Measurements from ENCODE around the gene HS1BP3. TPM values are rescaled to one million over a fixed set of nuclear protein-coding genes. Genes with fewer than 3 reads are reported as not detected.

HS1BP3 gene
- total RNA-seq, 1 experiment from 2014 or later: 26.4 TPM

DNA sequence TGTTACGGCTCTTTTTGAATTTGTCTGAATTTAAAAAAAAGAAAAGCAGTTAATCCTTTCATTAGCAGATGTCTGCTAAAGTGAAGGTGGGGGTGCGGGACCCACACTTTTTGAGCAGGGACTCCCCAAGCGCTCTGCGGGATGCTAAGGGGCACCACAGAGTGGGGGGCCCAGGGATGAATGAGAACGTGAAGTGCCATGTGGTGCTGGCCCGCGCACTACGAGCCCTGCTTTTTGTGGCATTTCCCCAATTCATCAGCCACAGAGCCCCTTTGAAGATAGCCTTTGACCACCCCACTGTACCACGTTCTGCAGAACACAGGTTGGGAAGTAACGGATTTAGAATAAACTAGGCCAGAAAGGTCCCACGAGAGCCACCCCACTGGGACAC lies 28.6 kb downstream of the HS1BP3 start:
- Mint-ChIP-seq H3K36me3 (ENCODE audit: insufficient read depth, unreplicated experiment) (peaks cover 9% of the 10 kb centered on the region), H3K4me1 (ENCODE audit: low read depth, unreplicated experiment) (peaks cover 18% of the 10 kb centered on the region), H3K4me3 (ENCODE audit: low read depth, unreplicated experiment) (no peak overlapping the region), H3K9me3 (ENCODE audit: low read depth, unreplicated experiment) (no peaks in the 10 kb centered on the region), H3K27ac (ENCODE audit: unreplicated experiment) (no peak overlapping the region), H3K27me3 (ENCODE audit: unreplicated experiment) (no peaks in the 10 kb centered on the region)
- CTCF ChIA-PET: no interaction called here
- TF ChIP-seq, protein P1, sequence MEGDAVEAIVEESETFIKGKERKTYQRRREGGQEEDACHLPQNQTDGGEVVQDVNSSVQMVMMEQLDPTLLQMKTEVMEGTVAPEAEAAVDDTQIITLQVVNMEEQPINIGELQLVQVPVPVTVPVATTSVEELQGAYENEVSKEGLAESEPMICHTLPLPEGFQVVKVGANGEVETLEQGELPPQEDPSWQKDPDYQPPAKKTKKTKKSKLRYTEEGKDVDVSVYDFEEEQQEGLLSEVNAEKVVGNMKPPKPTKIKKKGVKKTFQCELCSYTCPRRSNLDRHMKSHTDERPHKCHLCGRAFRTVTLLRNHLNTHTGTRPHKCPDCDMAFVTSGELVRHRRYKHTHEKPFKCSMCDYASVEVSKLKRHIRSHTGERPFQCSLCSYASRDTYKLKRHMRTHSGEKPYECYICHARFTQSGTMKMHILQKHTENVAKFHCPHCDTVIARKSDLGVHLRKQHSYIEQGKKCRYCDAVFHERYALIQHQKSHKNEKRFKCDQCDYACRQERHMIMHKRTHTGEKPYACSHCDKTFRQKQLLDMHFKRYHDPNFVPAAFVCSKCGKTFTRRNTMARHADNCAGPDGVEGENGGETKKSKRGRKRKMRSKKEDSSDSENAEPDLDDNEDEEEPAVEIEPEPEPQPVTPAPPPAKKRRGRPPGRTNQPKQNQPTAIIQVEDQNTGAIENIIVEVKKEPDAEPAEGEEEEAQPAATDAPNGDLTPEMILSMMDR (IDR thresholded peaks at IDR 0.05; ENCODE audit: unreplicated experiment): no peak
- intact Hi-C loops (cut with micrococcal nuclease; ENCODE audit: unreplicated experiment): no loop called here
- DNase-seq: no peak
- no TSS peak for BruUV-seq (replicated peaks)

DNA sequence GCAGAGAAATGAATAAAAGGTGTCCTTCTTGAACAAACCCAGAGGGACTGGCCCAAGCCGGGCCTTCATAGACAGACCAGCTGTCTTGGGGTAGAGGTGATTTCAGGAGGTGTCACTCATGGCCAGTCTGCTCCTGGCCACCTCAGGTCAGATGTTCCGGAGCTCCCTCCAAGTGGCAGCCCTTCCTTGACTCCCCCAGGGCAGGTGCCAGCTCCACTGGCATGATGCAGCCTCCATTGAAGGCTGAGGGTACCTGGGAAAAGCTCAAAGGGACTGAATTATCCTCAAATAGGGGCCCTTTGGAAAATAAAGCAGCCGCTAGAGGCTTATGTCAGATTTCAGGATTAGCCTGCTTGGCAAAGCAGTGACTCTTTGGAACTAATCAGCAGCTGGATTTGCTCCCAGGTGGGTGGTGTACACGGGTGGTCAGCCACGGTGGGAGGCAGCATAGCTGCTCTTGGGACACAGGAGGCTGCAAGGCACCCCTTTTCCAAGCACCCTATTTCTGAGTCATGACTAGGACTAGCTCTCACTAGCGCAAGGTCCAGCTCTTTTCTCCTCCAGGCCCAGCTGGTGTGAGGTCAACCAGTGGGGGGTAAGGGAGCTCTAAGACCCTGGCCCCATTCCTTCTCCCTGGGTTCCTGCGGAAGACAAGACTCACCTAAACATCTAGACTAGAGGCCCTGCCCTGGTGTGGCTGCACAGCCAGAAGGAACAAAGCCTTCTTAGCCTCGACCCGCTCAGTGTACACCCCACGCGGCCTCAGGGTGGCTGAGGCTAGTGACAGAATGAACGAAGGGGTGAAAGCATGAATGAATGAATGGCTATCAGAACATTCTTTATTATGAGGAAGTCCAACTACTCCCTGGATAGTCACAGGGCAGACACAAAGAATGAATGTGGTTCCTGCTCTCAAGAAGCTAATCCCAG lies 29.3 kb downstream of the HS1BP3 start:
- no peak for DNase-seq
- H3K36me3 Mint-ChIP-seq (ENCODE audit: insufficient read depth, unreplicated experiment): peaks cover 13% of the 10 kb centered on the region
- H3K27ac Mint-ChIP-seq (ENCODE audit: unreplicated experiment): no peak overlapping the region
- H3K4me1 Mint-ChIP-seq (ENCODE audit: low read depth, unreplicated experiment): peaks cover 19% of the 10 kb centered on the region
- intact Hi-C loops (cut with micrococcal nuclease; ENCODE audit: unreplicated experiment): no loop called here
- no peaks in the 10 kb centered on the region for H3K9me3 Mint-ChIP-seq (ENCODE audit: low read depth, unreplicated experiment)
- H3K4me3 Mint-ChIP-seq (ENCODE audit: low read depth, unreplicated experiment): no peak overlapping the region
- CTCF ChIA-PET: no interaction called here
- TF ChIP-seq, protein P1 (IDR thresholded peaks at IDR 0.05; ENCODE audit: unreplicated experiment): no peak
- BruUV-seq (replicated peaks): no TSS peak
- H3K27me3 Mint-ChIP-seq (ENCODE audit: unreplicated experiment): no peaks in the 10 kb centered on the region

DNA sequence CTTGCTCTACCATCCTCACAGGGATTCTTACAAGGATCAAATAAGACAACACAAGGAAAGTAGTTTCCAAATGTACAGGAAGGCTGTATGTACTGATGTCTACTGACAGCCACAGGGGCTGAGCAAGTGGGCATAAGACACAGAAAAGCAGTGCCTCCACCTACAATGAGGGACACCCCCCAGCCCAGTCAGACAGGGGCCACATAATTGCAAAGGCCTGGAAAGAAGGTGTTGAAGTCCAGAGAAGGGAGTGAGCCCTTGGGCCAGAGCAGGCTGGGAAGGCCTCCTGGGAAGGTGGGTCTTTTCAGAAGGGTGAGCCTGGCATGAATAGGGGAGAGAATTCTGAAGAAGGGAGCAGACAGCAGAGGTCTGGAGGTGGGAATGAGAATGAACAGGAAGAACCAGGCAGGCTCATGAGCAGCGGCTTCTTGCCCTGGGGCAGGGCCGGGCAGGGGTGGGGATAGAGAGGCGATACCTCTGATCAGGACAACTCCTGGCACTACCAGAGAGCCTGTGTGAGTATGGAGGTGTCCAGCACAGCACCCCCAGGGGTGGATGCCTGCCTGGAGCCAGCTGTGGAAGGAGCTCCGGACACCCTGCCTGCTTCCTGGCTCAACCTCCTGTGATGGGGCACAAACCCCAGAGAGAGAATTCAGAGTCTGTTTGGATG lies 30.1 kb downstream of the HS1BP3 start:
- intact Hi-C loops (cut with micrococcal nuclease; ENCODE audit: unreplicated experiment): no loop called here
- Mint-ChIP-seq H3K4me1 (ENCODE audit: low read depth, unreplicated experiment) (peaks cover 19% of the 10 kb centered on the region), H3K4me3 (ENCODE audit: low read depth, unreplicated experiment) (no peak overlapping the region), H3K27me3 (ENCODE audit: unreplicated experiment) (no peaks in the 10 kb centered on the region), H3K27ac (ENCODE audit: unreplicated experiment) (no peak overlapping the region), H3K9me3 (ENCODE audit: low read depth, unreplicated experiment) (no peaks in the 10 kb centered on the region), H3K36me3 (ENCODE audit: insufficient read depth, unreplicated experiment) (peaks cover 13% of the 10 kb centered on the region)
- DNase-seq: no peak
- TF ChIP-seq, protein P1 (IDR thresholded peaks at IDR 0.05; ENCODE audit: unreplicated experiment): no peak
- CTCF ChIA-PET: no interaction called here
- BruUV-seq (replicated peaks): no TSS peak

DNA sequence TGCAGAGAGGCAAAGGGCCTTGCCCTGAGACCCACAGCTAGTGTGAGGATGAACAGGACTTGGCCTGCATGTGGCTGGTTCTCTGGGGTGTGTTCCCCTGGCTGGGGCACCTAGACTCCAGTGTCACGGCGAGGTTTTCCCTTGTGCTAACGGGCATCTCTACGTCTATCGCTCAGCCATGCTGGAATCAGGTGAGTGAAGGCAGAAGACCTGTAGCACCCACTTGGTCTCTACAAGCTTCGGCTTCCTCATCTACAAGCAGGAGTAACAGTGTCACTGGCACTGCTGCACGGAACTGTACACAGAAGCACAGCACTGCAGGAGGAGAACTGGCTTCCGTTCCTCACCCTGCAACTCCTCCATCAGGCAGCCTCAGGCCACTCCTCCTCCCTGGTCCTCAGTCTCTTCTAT lies 30.6 kb downstream of the HS1BP3 start:
- TF ChIP-seq, protein P1 (IDR thresholded peaks at IDR 0.05; ENCODE audit: unreplicated experiment): no peak

More for the DNA sequence above, 30.6 kb downstream of the HS1BP3 start:
- no TSS peak for BruUV-seq (replicated peaks)
- peaks cover 19% of the 10 kb centered on the region for H3K4me1 Mint-ChIP-seq (ENCODE audit: low read depth, unreplicated experiment)
- peaks cover 13% of the 10 kb centered on the region for H3K36me3 Mint-ChIP-seq (ENCODE audit: insufficient read depth, unreplicated experiment)
- intact Hi-C loops (cut with micrococcal nuclease; ENCODE audit: unreplicated experiment): no loop called here
- no peak overlapping the region for H3K27ac Mint-ChIP-seq (ENCODE audit: unreplicated experiment)
- no peaks in the 10 kb centered on the region for H3K27me3 Mint-ChIP-seq (ENCODE audit: unreplicated experiment)
- no peak overlapping the region for H3K4me3 Mint-ChIP-seq (ENCODE audit: low read depth, unreplicated experiment)
- DNase-seq: no peak
- no peaks in the 10 kb centered on the region for H3K9me3 Mint-ChIP-seq (ENCODE audit: low read depth, unreplicated experiment)
- CTCF ChIA-PET: no interaction called here
